GM18505 (cell line): ENCODE data around the gene RERE.

Experiments used
- ATAC-seq: cut with Tn5 transposase; IDR thresholded peaks from one replicate; pipeline ENCODE4 v1.9.1; 2021; ENCODE audit not compliant: unreplicated experiment
- POLR2A ChIP-seq: IDR thresholded peaks from 4 replicates; pipeline ENCODE4 v1.6.1; 2011; ENCODE audit warnings: borderline replicate concordance; ENCODE audit not compliant: insufficient read depth, insufficient read length; ENCODE audit errors: extremely low read depth

Gene RERE

GRCh38 chr1:8352886-8353785, 464.3 kb downstream of the RERE start:
- ATAC-seq: no peak
- TF ChIP-seq POLR2A: no peak

GRCh38 chr1:8352471-8352845, 465.0 kb downstream of the RERE start:
- ATAC-seq: no peak
- TF ChIP-seq POLR2A: no peak

GRCh38 chr1:8351693-8352470, 465.6 kb downstream of the RERE start:
- no peak for TF ChIP-seq POLR2A
- no peak for ATAC-seq

- TF ChIP-seq POLR2A: no peak
- ATAC-seq: no peak
Observed at GRCh38 chr1:8350914-8351684, 466.3 kb downstream of the RERE start.

GRCh38 chr1:8349961-8350360, 467.5 kb downstream of the RERE start:
- TF ChIP-seq POLR2A: no peak

GRCh38 chr1:8349473-8349865, 468.0 kb downstream of the RERE start:
- no peak for ATAC-seq
- no peak for TF ChIP-seq POLR2A

More at GRCh38 chr1:8349961-8350360, 467.5 kb downstream of the RERE start:
- no peak for ATAC-seq

GRCh38 chr1:8348777-8349472, 468.5 kb downstream of the RERE start:
- ATAC-seq: no peak
- no peak for TF ChIP-seq POLR2A

GRCh38 chr1:8348047-8348776, 469.2 kb downstream of the RERE start:
- TF ChIP-seq POLR2A: no peak
- ATAC-seq: no peak

GRCh38 chr1:8347635-8348034, 469.8 kb downstream of the RERE start:
- ATAC-seq: no peak
- TF ChIP-seq POLR2A: no peak

GRCh38 chr1:8345621-8346415, 471.6 kb downstream of the RERE start:
- TF ChIP-seq POLR2A: no peak
- ATAC-seq: no peak

GRCh38 chr1:8344893-8345507, 472.4 kb downstream of the RERE start:
- TF ChIP-seq POLR2A: no peak

More at GRCh38 chr1:8344893-8345507, 472.4 kb downstream of the RERE start:
- ATAC-seq: no peak
